Measurements from ENCODE around the gene ALDH3B1. TPM values are rescaled to one million over a fixed set of nuclear protein-coding genes. Genes with fewer than 3 reads are reported as not detected.

ALDH3B1 gene
- total and polyA plus RNA-seq, 8 donors, result 12.1 to 87.1 (median 16.1) TPM

GRCh38 chr11:68003846-68004550 is 6.1 kb upstream of the ALDH3B1 start, which contains the start of gene UNC93B1:
Gene UNC93B1 (minus strand): TSS chr11:68004097. CDS start chr11:68004043, 54 bp downstream.
- Histone ChIP-seq H3K4me1 (peaks cover 3 to 59% of the 10 kb centered on the region in 2 donors), H3K27me3 (no peaks in the 10 kb centered on the region), H3K36me3 (peaks cover 0 to 6% of the 10 kb centered on the region in 2 donors), H3K27ac (peak within 1 kb of the TSS; percentile 68 to 94), H3K4me3 (peak within 1 kb of the TSS; percentile 79 to 83), H3K9me3 (no peaks in the 10 kb centered on the region)
- intact Hi-C loops (cut with DNase I), result no loop called here
- DNase-seq (peak; percentile 59 to 99 (median 90)), ATAC-seq (peak; percentile 88)
- TF ChIP-seq, protein P1, sequence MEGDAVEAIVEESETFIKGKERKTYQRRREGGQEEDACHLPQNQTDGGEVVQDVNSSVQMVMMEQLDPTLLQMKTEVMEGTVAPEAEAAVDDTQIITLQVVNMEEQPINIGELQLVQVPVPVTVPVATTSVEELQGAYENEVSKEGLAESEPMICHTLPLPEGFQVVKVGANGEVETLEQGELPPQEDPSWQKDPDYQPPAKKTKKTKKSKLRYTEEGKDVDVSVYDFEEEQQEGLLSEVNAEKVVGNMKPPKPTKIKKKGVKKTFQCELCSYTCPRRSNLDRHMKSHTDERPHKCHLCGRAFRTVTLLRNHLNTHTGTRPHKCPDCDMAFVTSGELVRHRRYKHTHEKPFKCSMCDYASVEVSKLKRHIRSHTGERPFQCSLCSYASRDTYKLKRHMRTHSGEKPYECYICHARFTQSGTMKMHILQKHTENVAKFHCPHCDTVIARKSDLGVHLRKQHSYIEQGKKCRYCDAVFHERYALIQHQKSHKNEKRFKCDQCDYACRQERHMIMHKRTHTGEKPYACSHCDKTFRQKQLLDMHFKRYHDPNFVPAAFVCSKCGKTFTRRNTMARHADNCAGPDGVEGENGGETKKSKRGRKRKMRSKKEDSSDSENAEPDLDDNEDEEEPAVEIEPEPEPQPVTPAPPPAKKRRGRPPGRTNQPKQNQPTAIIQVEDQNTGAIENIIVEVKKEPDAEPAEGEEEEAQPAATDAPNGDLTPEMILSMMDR (IDR thresholded peaks at IDR 0.05), result no peak

- Histone ChIP-seq H3K27me3 (no peaks in the 10 kb centered on the region), H3K9me3 (no peaks in the 10 kb centered on the region), H3K27ac (no peak overlapping the region), H3K4me1 (peaks cover 3 to 60% of the 10 kb centered on the region in 2 donors), H3K36me3 (no peaks in the 10 kb centered on the region), H3K4me3 (peak overlapping the region in 1 of 2 donors; percentile 83)
- no peak for ATAC-seq
- peak in 2 of 4 donors; percentile 31 to 53 for DNase-seq
- TF ChIP-seq, protein P1 (IDR thresholded peaks at IDR 0.05), result no peak
- intact Hi-C loops (cut with DNase I), result no loop called here
These were observed 5.4 kb upstream of the ALDH3B1 start for GRCh38 chr11:68004551-68005335.

GRCh38 chr11:68006606-68007166 is 3.4 kb upstream of the ALDH3B1 start:
- no peaks in the 10 kb centered on the region for H3K27me3 ChIP-seq
- no peak for DNase-seq
- TF ChIP-seq, protein P1 (IDR thresholded peaks at IDR 0.05), result no peak
- intact Hi-C loops (cut with DNase I), result no loop called here
- no peaks in the 10 kb centered on the region for H3K36me3 ChIP-seq
- no peak overlapping the region for H3K27ac ChIP-seq
- no peak for ATAC-seq
- peaks cover 16 to 67% of the 10 kb centered on the region in 2 donors for H3K4me1 ChIP-seq
- no peaks in the 10 kb centered on the region for H3K9me3 ChIP-seq
- no peak overlapping the region for H3K4me3 ChIP-seq

DNA sequence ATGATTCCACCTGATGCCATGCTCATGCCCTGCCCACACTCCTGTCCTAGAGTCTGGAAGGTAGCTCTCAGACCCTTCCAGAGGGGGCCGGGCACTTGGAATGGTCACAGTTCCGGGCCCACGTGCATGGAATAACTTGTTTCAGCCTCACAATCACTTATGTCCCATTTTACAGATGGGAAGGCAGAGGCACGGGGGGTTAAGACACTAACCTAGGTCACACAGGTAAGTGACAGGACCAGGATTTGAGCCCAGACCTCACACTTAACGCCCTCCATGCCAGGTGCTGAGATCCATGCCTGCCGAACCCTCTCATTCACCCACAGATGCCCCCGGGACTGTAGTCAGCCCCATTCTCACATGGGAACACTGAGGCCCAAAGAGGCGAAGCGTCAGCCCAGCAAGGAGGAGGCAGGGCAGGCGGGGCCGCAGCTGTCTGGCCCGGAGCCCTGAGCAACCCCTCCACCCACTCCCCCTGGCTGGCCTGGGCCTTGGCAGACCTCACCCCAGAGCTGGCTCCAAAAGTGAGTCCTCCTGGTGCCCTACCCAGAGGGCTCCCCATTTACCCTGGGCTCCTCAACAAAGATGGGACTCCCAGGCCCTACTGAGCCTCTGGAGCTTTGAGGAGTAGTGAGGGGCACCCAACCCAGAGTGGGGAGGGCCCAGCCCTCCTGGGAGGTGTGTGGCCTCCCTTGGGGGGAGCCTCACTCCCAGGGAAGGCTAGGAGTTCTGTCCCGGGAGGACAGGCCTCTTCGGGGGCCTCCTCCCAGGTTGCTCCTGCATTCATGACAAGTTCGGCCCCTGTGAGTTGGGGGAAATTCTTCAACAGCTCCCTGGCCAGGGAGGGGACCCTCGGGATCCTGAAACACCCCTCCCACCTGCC is 2.4 kb upstream of the ALDH3B1 start:
- intact Hi-C loops (cut with DNase I), result no loop called here
- peak overlapping the region in 1 of 2 donors; percentile 96 for H3K27ac ChIP-seq

More for the DNA sequence above, 2.4 kb upstream of the ALDH3B1 start:
- ATAC-seq, result no peak
- TF ChIP-seq, protein P1 (IDR thresholded peaks at IDR 0.05), result no peak
- peaks cover 24 to 69% of the 10 kb centered on the region in 2 donors for H3K4me1 ChIP-seq
- H3K9me3 ChIP-seq, result no peaks in the 10 kb centered on the region
- no peak overlapping the region for H3K4me3 ChIP-seq
- H3K36me3 ChIP-seq, result no peaks in the 10 kb centered on the region
- H3K27me3 ChIP-seq, result no peaks in the 10 kb centered on the region
- DNase-seq, result peak in 2 of 4 donors; percentile 33 to 57
